ENCODE data around the gene DST. TPM values are rescaled to one million over a fixed set of nuclear protein-coding genes. Genes with fewer than 3 reads are reported as not detected.
"Not testable (repeated sequence)": the region's sequence is repeated elsewhere in the genome, so short reads cannot be mapped to it uniquely, and the experiment has no call there.

Gene DST
- total and polyA plus RNA-seq, 7 experiments from 2014 or later, result 0.46 to 20.3 (median 6.5) TPM

DNA sequence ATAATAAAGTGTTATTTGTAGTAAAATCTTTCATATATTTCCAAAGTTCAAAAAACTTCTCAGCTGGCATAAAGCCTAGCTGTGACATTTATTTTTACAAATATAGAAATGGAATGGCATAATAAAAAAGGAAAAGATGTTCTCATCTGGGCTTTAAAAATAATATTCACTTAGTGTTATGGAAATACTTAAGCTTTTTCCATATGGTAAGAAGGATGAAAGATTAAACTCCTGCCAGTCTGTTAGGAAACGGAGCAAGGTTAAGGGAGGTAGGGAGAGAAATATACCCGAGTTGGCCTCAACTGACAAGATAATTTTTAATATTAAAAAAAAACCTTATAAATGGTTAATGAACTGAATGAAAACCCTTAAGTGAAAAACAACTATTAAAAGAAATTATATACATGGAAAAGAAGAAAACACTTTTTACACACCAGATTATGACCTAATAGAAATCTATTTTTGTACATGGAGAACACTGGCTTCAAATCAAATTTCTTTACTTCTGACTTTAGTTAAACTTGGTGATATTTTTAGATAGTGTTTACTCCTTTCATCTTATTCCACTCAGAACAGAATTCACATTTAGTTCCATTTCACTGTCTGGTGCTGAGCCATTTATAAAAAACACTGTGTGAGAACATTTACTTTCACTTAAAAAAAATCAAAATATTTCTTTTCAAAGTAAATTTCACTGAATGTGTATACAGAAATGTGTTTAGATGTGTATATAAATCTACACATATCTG is 137.0 kb downstream of the DST start:
- ChIA-PET CTCF (no interaction called here), POLR2A (no interaction called here)
- intact Hi-C loops (cut with micrococcal nuclease), result no loop called here
- no peaks in the 10 kb centered on the region for H3K36me3 ChIP-seq (ENCODE audit: control insufficient read depth in 2 of 3, insufficient read depth in 3 of 3, low read length in 3 of 3)
- Mint-ChIP-seq H3K4me1 (no peaks in the 10 kb centered on the region), H3K27ac (no peak overlapping the region), H3K36me3 (peaks cover 0 to 3% (median 0%) of the 10 kb centered on the region in 5 donors), H3K27me3 (no peaks in the 10 kb centered on the region), H3K4me3 (no peak overlapping the region), H3K9me3 (peaks cover 0 to 2% (median 0%) of the 10 kb centered on the region in 11 donors)
- H3K4me3 ChIP-seq (ENCODE audit: low read length), result no peak overlapping the region
- H3K27me3 ChIP-seq (ENCODE audit: control insufficient read depth in 2 of 2, insufficient read depth in 2 of 2, low read length in 2 of 2), result no peaks in the 10 kb centered on the region
- H3K9me3 ChIP-seq (ENCODE audit: control insufficient read depth in 2 of 3, low read length in 3 of 3), result no peaks in the 10 kb centered on the region
- DNase-seq, result no peak
- no peaks in the 10 kb centered on the region for H3K4me1 ChIP-seq (ENCODE audit: control insufficient read depth in 2 of 2, insufficient read depth in 2 of 2, low read length in 2 of 2)
- no peak overlapping the region for H3K27ac ChIP-seq (ENCODE audit: low read depth, low read length)
- ATAC-seq, result no peak

DNA sequence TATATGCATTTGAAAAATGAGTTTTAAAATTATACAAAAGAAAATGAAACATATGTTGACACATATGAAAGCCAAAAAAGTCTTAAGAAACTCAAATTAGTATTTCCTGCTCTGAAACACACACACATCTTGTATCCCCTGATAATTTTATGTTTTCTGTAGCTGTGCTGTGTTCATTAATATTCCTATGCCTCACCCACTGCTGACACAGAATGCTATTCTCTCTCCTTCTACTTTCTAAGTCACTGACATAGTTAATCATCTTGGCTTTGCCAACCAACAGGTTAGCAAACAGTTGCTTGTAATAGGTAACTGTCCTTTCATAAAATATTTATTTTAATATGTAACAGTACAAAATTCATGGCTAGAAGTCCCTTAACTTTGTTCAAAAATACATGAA is 140.7 kb downstream of the DST start:
- Histone ChIP-seq H3K36me3 (ENCODE audit: control insufficient read depth in 2 of 3, insufficient read depth in 3 of 3, low read length in 3 of 3) (no peaks in the 10 kb centered on the region), H3K4me1 (ENCODE audit: control insufficient read depth in 2 of 2, insufficient read depth in 2 of 2, low read length in 2 of 2) (no peaks in the 10 kb centered on the region), H3K4me3 (ENCODE audit: low read length) (no peak overlapping the region), H3K27ac (ENCODE audit: low read depth, low read length) (no peak overlapping the region), H3K27me3 (ENCODE audit: control insufficient read depth in 2 of 2, insufficient read depth in 2 of 2, low read length in 2 of 2) (no peaks in the 10 kb centered on the region), H3K9me3 (ENCODE audit: control insufficient read depth in 2 of 3, low read length in 3 of 3) (no peaks in the 10 kb centered on the region)
- Mint-ChIP-seq H3K9me3 (no peaks in the 10 kb centered on the region), H3K27me3 (no peaks in the 10 kb centered on the region), H3K36me3 (no peaks in the 10 kb centered on the region), H3K4me1 (no peaks in the 10 kb centered on the region), H3K4me3 (no peak overlapping the region), H3K27ac (no peak overlapping the region)
- CTCF ChIA-PET, result no interaction called here
- DNase-seq (no peak), ATAC-seq (no peak)
- POLR2A ChIA-PET, result no interaction called here
- intact Hi-C loops (cut with micrococcal nuclease), result no loop called here

DNA sequence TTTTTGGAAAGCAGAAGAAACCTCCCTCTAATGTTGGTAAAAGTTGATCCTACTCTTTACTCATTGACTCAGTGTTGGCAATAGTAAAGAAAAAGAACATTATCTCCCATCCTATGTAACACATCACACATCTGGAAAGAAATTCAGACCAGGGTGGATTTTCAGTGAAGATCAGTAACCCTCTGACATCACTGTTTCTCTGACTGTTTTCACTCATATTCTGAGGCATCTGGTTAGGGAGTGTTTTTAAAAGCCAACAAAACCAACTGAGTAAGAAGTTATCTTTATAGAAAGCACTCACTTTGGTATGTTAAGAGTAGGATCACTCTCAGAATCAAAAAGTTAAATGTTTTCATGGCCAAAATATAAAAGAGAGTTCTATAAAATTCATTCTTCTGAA is 143.6 kb downstream of the DST start:
- Mint-ChIP-seq H3K4me1 (no peaks in the 10 kb centered on the region), H3K4me3 (no peak overlapping the region), H3K27me3 (peaks cover 0 to 4% (median 0%) of the 10 kb centered on the region in 5 donors), H3K27ac (no peak overlapping the region), H3K36me3 (peaks cover 0 to 3% (median 0%) of the 10 kb centered on the region in 5 donors), H3K9me3 (no peaks in the 10 kb centered on the region)
- Histone ChIP-seq H3K4me3 (ENCODE audit: low read length) (no peak overlapping the region), H3K4me1 (ENCODE audit: control insufficient read depth in 2 of 2, insufficient read depth in 2 of 2, low read length in 2 of 2) (no peaks in the 10 kb centered on the region), H3K36me3 (ENCODE audit: control insufficient read depth in 2 of 3, insufficient read depth in 3 of 3, low read length in 3 of 3) (no peaks in the 10 kb centered on the region), H3K27ac (ENCODE audit: low read depth, low read length) (no peak overlapping the region), H3K27me3 (ENCODE audit: control insufficient read depth in 2 of 2, insufficient read depth in 2 of 2, low read length in 2 of 2) (no peaks in the 10 kb centered on the region), H3K9me3 (ENCODE audit: control insufficient read depth in 2 of 3, low read length in 3 of 3) (no peaks in the 10 kb centered on the region)
- ATAC-seq (no peak), DNase-seq (no peak)
- intact Hi-C loops (cut with micrococcal nuclease), result no loop called here
- POLR2A ChIA-PET, result no interaction called here
- CTCF ChIA-PET, result no interaction called here

DNA sequence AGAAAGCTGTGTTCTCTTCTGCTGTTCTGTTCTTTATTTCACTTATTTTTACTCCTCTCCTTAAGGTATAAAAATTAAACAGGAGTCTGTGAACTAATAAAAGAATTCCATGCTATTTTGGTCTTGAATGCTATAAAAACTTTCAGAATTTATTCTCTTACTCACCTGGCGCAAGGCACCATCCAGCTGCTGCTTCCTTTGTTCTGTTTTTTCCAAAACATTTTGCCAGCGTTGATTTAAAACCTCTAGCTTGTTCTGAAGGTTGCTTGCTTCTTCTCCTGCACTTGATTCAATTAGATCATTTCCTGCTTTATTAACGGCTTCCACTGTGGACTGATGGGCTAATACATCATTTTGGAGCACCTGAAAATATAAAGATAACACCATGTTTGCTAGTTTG is 145.0 kb downstream of the DST start:
- peaks cover 0 to 3% (median 0%) of the 10 kb centered on the region in 5 donors for H3K36me3 Mint-ChIP-seq
- no peaks in the 10 kb centered on the region for H3K4me1 Mint-ChIP-seq
- no peaks in the 10 kb centered on the region for H3K4me1 ChIP-seq (ENCODE audit: control insufficient read depth in 2 of 2, insufficient read depth in 2 of 2, low read length in 2 of 2)
- H3K36me3 ChIP-seq (ENCODE audit: control insufficient read depth in 2 of 3, insufficient read depth in 3 of 3, low read length in 3 of 3), result no peaks in the 10 kb centered on the region
- ATAC-seq (no peak), DNase-seq (no peak)
- H3K9me3 ChIP-seq (ENCODE audit: control insufficient read depth in 2 of 3, low read length in 3 of 3), result no peaks in the 10 kb centered on the region
- H3K9me3 Mint-ChIP-seq, result no peaks in the 10 kb centered on the region
- POLR2A ChIA-PET, result no interaction called here
- H3K4me3 Mint-ChIP-seq, result no peak overlapping the region
- peak overlapping the region in 1 of 9 donors; percentile 34 for H3K27ac Mint-ChIP-seq
- no peak overlapping the region for H3K27ac ChIP-seq (ENCODE audit: low read depth, low read length)
- peaks cover 0 to 4% (median 0%) of the 10 kb centered on the region in 5 donors for H3K27me3 Mint-ChIP-seq
- CTCF ChIA-PET, result no interaction called here
- H3K27me3 ChIP-seq (ENCODE audit: control insufficient read depth in 2 of 2, insufficient read depth in 2 of 2, low read length in 2 of 2), result no peaks in the 10 kb centered on the region
- intact Hi-C loops (cut with micrococcal nuclease), result no loop called here
- H3K4me3 ChIP-seq (ENCODE audit: low read length), result no peak overlapping the region

DNA sequence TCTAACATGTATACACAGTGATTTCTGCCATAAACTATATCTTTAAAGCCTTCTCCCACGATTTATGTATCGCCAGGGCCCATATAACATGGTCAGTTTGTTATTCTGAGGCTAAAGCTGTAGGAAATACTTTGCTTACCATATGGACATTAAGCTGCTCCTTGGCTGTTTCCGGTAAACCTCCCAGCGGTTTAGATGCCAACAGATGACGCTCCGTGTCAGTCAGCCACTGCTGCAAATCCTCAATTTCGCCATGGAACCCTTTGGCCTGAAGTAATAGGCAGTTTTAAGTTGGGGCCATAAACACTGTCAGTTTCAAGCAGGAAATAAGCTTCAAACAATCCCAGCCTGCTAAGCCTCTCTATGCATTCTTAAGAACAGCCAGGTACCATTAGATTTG is 145.4 kb downstream of the DST start:
- ATAC-seq (no peak), DNase-seq (no peak)
- no peaks in the 10 kb centered on the region for H3K27me3 ChIP-seq (ENCODE audit: control insufficient read depth in 2 of 2, insufficient read depth in 2 of 2, low read length in 2 of 2)
- no peak overlapping the region for H3K27ac ChIP-seq (ENCODE audit: low read depth, low read length)
- ChIA-PET CTCF (no interaction called here), POLR2A (no interaction called here)
- intact Hi-C loops (cut with micrococcal nuclease), result no loop called here
- H3K4me3 ChIP-seq (ENCODE audit: low read length), result no peak overlapping the region
- Mint-ChIP-seq H3K9me3 (no peaks in the 10 kb centered on the region), H3K4me3 (no peak overlapping the region), H3K27ac (no peak overlapping the region), H3K4me1 (no peaks in the 10 kb centered on the region), H3K36me3 (peaks cover 0 to 3% (median 0%) of the 10 kb centered on the region in 5 donors), H3K27me3 (peaks cover 0 to 4% (median 0%) of the 10 kb centered on the region in 5 donors)
- no peaks in the 10 kb centered on the region for H3K4me1 ChIP-seq (ENCODE audit: control insufficient read depth in 2 of 2, insufficient read depth in 2 of 2, low read length in 2 of 2)
- no peaks in the 10 kb centered on the region for H3K9me3 ChIP-seq (ENCODE audit: control insufficient read depth in 2 of 3, low read length in 3 of 3)
- no peaks in the 10 kb centered on the region for H3K36me3 ChIP-seq (ENCODE audit: control insufficient read depth in 2 of 3, insufficient read depth in 3 of 3, low read length in 3 of 3)

DNA sequence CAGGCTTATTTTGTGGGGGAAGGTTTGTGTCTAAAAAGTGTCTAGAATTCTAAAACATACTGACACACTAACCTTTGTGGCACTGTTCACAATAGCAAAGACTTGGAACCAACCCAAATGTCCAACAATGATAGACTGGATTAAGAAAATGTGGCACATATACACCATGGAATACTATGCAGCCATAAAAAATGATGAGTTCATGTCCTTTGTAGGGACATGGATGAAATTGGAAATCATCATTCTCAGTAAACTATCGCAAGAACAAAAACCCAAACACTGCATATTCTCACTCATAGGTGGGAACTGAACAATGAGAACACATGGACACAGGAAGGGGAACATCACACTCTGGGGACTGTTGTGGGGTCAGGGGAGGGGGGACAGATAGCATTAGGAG is 146.0 kb downstream of the DST start:
- H3K9me3 Mint-ChIP-seq; H3K9me3 ChIP-seq (ENCODE audit: control insufficient read depth in 2 of 3, low read length in 3 of 3); H3K4me3 ChIP-seq (ENCODE audit: low read length); H3K27me3 Mint-ChIP-seq; H3K27me3 ChIP-seq (ENCODE audit: control insufficient read depth in 2 of 2, insufficient read depth in 2 of 2, low read length in 2 of 2); H3K4me1 ChIP-seq (ENCODE audit: control insufficient read depth in 2 of 2, insufficient read depth in 2 of 2, low read length in 2 of 2); H3K4me1 Mint-ChIP-seq; H3K36me3 ChIP-seq (ENCODE audit: control insufficient read depth in 2 of 3, insufficient read depth in 3 of 3, low read length in 3 of 3); DNase-seq; H3K4me3 Mint-ChIP-seq; CTCF ChIA-PET; H3K27ac Mint-ChIP-seq; H3K36me3 Mint-ChIP-seq; H3K27ac ChIP-seq (ENCODE audit: low read depth, low read length); ATAC-seq; intact Hi-C loops (cut with micrococcal nuclease); POLR2A ChIA-PET: not testable (repeated sequence)

DNA sequence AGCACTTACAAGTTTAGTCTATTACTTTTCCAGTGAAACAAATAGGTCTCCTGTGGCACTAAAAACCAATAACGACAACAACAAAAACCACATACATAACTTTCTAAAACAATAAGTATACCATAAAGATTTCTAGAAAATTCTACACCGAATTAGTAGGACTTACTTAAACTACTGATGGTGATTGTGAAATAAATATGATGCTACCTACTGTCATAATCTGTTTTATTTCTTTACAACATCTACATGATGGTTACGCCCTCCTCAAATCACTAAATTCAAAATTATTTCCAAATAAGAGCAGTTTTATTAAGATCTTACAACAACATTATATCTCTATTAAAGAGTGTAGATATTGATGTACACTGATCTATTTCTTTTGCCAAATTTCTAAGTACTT is 147.0 kb downstream of the DST start:
- Mint-ChIP-seq H3K4me3 (no peak overlapping the region), H3K9me3 (no peaks in the 10 kb centered on the region), H3K4me1 (no peaks in the 10 kb centered on the region), H3K27me3 (peaks cover 0 to 4% (median 0%) of the 10 kb centered on the region in 5 donors), H3K36me3 (peaks cover 0 to 3% (median 0%) of the 10 kb centered on the region in 5 donors), H3K27ac (no peak overlapping the region)
- POLR2A ChIA-PET, result no interaction called here
- no peak overlapping the region for H3K27ac ChIP-seq (ENCODE audit: low read depth, low read length)
- CTCF ChIA-PET, result no interaction called here
- no peak overlapping the region for H3K4me3 ChIP-seq (ENCODE audit: low read length)
- ATAC-seq, result no peak
- H3K9me3 ChIP-seq (ENCODE audit: control insufficient read depth in 2 of 3, low read length in 3 of 3), result no peaks in the 10 kb centered on the region
- H3K27me3 ChIP-seq (ENCODE audit: control insufficient read depth in 2 of 2, insufficient read depth in 2 of 2, low read length in 2 of 2), result no peaks in the 10 kb centered on the region
- H3K4me1 ChIP-seq (ENCODE audit: control insufficient read depth in 2 of 2, insufficient read depth in 2 of 2, low read length in 2 of 2), result no peaks in the 10 kb centered on the region
- DNase-seq, result no peak
- intact Hi-C loops (cut with micrococcal nuclease), result no loop called here
- no peaks in the 10 kb centered on the region for H3K36me3 ChIP-seq (ENCODE audit: control insufficient read depth in 2 of 3, insufficient read depth in 3 of 3, low read length in 3 of 3)

Data from naive thymus-derived CD4-positive, alpha-beta T cell (primary cell).